Trophoblast cell (in vitro differentiated cells and primary cell): ENCODE data around the gene SURF1.

Experiments used
- DNase-seq, 2 donors: peaks; one replicate each; pipeline ENCODE4 v3.0.0-alpha.2; 2016
- H2AFZ ChIP-seq: 2 replicates; pipeline ENCODE4 v1.6.1; 2013; ENCODE audit warnings: low read length, moderate library complexity, mild to moderate bottlenecking; ENCODE audit not compliant: insufficient read depth, poor library complexity
- H2AK5ac ChIP-seq: 2 replicates; pipeline ENCODE4 v1.6.1; 2013; ENCODE audit warnings: mild to moderate bottlenecking, low read length
- H2BK120ac ChIP-seq: 2 replicates; pipeline ENCODE4 v1.6.1; 2013; ENCODE audit warnings: low read length, mild to moderate bottlenecking, moderate library complexity; ENCODE audit not compliant: insufficient read depth, poor library complexity
- H2BK12ac ChIP-seq: 2 replicates; pipeline ENCODE4 v1.6.1; 2013; ENCODE audit warnings: mild to moderate bottlenecking, low read length, moderate library complexity
- H2BK5ac ChIP-seq: 2 replicates; pipeline ENCODE4 v1.6.1; 2013; ENCODE audit warnings: low read length, low read depth, moderate library complexity, mild to moderate bottlenecking; ENCODE audit not compliant: poor library complexity
- H3K14ac ChIP-seq: 2 replicates; pipeline ENCODE4 v1.6.1; 2013; ENCODE audit warnings: mild to moderate bottlenecking, low read length
- H3K18ac ChIP-seq: 2 replicates; pipeline ENCODE4 v1.6.1; 2013; ENCODE audit warnings: mild to moderate bottlenecking, low read length
- H3K23ac ChIP-seq: 2 replicates; pipeline ENCODE4 v1.6.1; 2013; ENCODE audit warnings: low read length
- H3K27ac ChIP-seq: 2 replicates; pipeline ENCODE4 v1.5.1; 2013; ENCODE audit warnings: low read depth, mild to moderate bottlenecking, inconsistent platforms, low read length, moderate library complexity
- H3K27me3 ChIP-seq: 2 replicates; pipeline ENCODE4 v1.6.1; 2013; ENCODE audit warnings: inconsistent platforms, mild to moderate bottlenecking, low read length, moderate library complexity; ENCODE audit not compliant: insufficient read depth
- H3K36me3 ChIP-seq, 2 experiments: 1 replicate in 1 of 2; 2 replicates in 1 of 2; pipeline ENCODE4 v1.6.1; 2013; ENCODE audit warnings: low read length in 2 of 2, mild to moderate bottlenecking in 2 of 2, moderate library complexity in 1 of 2; ENCODE audit not compliant: insufficient read depth in 2 of 2, control insufficient read depth in 1 of 2
- H3K4ac ChIP-seq: 2 replicates; pipeline ENCODE4 v1.6.1; 2013; ENCODE audit warnings: low read depth, mild to moderate bottlenecking, low read length, moderate library complexity
- H3K4me1 ChIP-seq, 2 experiments: 1 replicate in 1 of 2; 2 replicates in 1 of 2; pipeline ENCODE4 v1.6.1; 2013; ENCODE audit warnings: low read length in 2 of 2, mild to moderate bottlenecking in 2 of 2, moderate library complexity in 1 of 2; ENCODE audit not compliant: insufficient read depth in 2 of 2, control insufficient read depth in 1 of 2
- H3K4me2 ChIP-seq: 2 replicates; pipeline ENCODE4 v1.6.1; 2013; ENCODE audit warnings: inconsistent platforms, mild to moderate bottlenecking, low read length, moderate library complexity
- H3K4me3 ChIP-seq: 2 replicates; pipeline ENCODE4 v1.5.1; 2013; ENCODE audit warnings: mild to moderate bottlenecking, low read depth, low read length, inconsistent platforms
- H3K79me1 ChIP-seq: one replicate; pipeline ENCODE4 v1.6.1; 2013; ENCODE audit warnings: low read length
- H3K79me2 ChIP-seq: 2 replicates; pipeline ENCODE4 v1.6.1; 2013; ENCODE audit warnings: low read length, mild to moderate bottlenecking; ENCODE audit not compliant: control insufficient read depth, insufficient read depth, poor library complexity
- H3K9ac ChIP-seq: 2 replicates; pipeline ENCODE4 v1.6.1; 2013; ENCODE audit warnings: mild to moderate bottlenecking, low read length
- H3K9me3 ChIP-seq: 2 replicates; pipeline ENCODE4 v1.6.1; 2013; ENCODE audit warnings: low read depth, mild to moderate bottlenecking, control low read depth, inconsistent platforms, low read length; ENCODE audit not compliant: insufficient read depth
- H4K12ac ChIP-seq: 2 replicates; pipeline ENCODE4 v1.6.1; 2013; ENCODE audit warnings: low read depth, mild to moderate bottlenecking, low read length, moderate library complexity
- H4K8ac ChIP-seq: 2 replicates; pipeline ENCODE4 v1.6.1; 2013; ENCODE audit warnings: low read depth, mild to moderate bottlenecking, low read length, moderate library complexity
- H4K91ac ChIP-seq: one replicate; pipeline ENCODE4 v1.6.1; 2013; ENCODE audit warnings: low read depth, mild to moderate bottlenecking, low read length, moderate library complexity
- WGBS: extraction: QIAGEN DNeasy Blood & Tissue Kit; methylation state at CpG from one replicate; pipeline ENCODE4 v1.1.7; 2013; ENCODE audit warnings: missing lambda C conversion rate; ENCODE audit not compliant: insufficient read length, insufficient coverage; ENCODE audit errors: extremely low coverage; 5-methylcytosine and 5-hydroxymethylcytosine counted together

SURF1 gene

DNA sequence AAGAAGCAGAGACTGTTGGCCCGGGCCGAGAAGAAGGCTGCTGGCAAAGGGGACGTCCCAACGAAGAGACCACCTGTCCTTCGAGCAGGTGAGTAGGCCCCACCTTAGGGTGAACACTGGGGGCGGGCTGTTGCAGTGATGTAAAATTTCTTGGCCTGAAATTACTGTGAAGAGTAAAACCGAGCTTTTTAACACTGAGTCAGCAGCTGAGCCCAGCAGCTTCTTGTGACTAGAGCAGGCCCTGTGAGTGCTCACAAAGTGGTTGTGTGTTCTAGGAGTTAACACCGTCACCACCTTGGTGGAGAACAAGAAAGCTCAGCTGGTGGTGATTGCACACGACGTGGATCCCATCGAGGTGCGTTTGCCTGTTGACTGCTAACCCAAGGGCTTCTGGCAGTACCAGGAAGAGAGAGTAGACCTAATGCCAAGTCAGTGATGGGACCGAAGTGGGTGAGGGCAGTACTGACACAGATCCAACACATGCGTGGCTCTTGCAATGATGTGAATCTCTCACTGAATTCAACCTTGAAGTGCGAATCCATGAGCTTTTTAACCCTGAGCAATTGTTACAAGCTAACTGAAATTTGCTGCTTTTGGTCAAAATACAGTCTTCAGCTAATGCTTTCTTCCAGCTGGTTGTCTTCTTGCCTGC lies 6.2 kb downstream of the SURF1 start:
- Histone ChIP-seq H2BK12ac (no peak overlapping the region), H4K8ac (no peak overlapping the region), H3K18ac (no peak overlapping the region), H2AFZ (no peak overlapping the region), H3K27ac (no peak overlapping the region), H3K4me1 (peaks cover 4 to 19% of the 10 kb centered on the region in 2 experiments), H2BK120ac (no peak overlapping the region), H4K12ac (no peak overlapping the region), H3K79me2 (peaks cover 13% of the 10 kb centered on the region), H2BK5ac (no peak overlapping the region), H3K79me1 (peaks cover 12% of the 10 kb centered on the region), H3K4me2 (peak overlapping the region; percentile 77), H3K23ac (no peak overlapping the region), H3K4me3 (no peak overlapping the region), H3K4ac (no peak overlapping the region), H4K91ac (no peak overlapping the region), H3K14ac (no peak overlapping the region), H3K36me3 (peaks cover 45 to 63% of the 10 kb centered on the region in 2 experiments), H2AK5ac (no peak overlapping the region), H3K27me3 (no peaks in the 10 kb centered on the region), H3K9me3 (peaks cover 1% of the 10 kb centered on the region), H3K9ac (peak overlapping the region; percentile 57)
- no CpG with 5 or more reads among the region's 15 CpGs for WGBS
- no peak for DNase-seq

DNA sequence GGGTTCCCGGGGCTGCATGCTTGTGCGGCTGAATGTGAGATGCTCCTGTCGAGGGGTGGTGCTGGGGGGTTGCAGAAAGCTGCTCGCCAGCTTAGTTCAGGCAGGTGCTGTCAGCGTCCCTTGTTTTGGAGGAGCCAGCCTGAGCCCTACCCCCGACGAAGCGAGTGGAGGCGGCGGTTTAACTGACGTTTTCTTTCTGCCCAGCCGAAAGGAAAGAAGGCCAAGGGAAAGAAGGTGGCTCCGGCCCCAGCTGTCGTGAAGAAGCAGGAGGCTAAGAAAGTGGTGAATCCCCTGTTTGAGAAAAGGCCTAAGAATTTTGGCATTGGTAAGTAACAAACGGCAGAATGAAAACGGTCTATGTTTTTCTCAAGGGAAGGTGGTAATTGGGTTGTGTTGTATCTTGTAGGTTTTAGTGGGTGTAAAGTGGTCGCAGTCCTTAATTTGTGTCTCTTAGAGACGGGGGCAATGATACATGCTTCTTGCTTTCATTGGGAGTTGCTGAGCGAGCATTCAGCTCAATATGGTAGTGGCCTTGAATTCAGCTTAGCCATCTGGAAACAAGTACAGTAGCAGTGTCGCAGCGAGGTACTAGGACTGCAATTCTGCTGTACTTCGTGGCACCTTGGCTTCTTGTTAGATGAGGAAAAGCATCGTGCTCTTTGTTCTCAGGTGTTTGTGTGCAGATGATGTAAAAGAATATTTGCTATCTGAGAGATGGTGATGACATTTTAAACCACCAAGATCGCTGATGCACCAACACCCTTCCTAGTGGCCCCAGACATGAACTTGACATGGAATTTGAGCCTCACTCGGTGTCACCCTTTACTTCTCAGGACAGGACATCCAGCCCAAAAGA lies 7.3 kb downstream of the SURF1 start:
- H3K14ac ChIP-seq: peak overlapping the region; percentile 99
- peak overlapping the region; percentile 100 for H3K9ac ChIP-seq
- peak overlapping the region; percentile 99 for H2AK5ac ChIP-seq
- no peak for DNase-seq
- peak overlapping the region; percentile 100 for H3K4ac ChIP-seq
- peak overlapping the region; percentile 100 for H2BK5ac ChIP-seq
- peak overlapping the region; percentile 94 for H3K27ac ChIP-seq
- H3K79me1 ChIP-seq: peaks cover 12% of the 10 kb centered on the region
- peaks cover 4 to 13% of the 10 kb centered on the region in 2 experiments for H3K4me1 ChIP-seq
- H2BK120ac ChIP-seq: peak overlapping the region; percentile 85
- peak overlapping the region; percentile 99 for H3K4me3 ChIP-seq
- no peak overlapping the region for H2AFZ ChIP-seq
- peak overlapping the region; percentile 97 for H4K8ac ChIP-seq
- no peak overlapping the region for H3K23ac ChIP-seq
- peaks cover 1% of the 10 kb centered on the region for H3K9me3 ChIP-seq
- WGBS: no CpG with 5 or more reads among the region's 25 CpGs
- H3K79me2 ChIP-seq: peaks cover 13% of the 10 kb centered on the region
- peak overlapping the region; percentile 77 for H3K4me2 ChIP-seq
- peak overlapping the region; percentile 97 for H4K91ac ChIP-seq
- H3K27me3 ChIP-seq: no peaks in the 10 kb centered on the region
- no peak overlapping the region for H2BK12ac ChIP-seq
- peak overlapping the region; percentile 99 for H4K12ac ChIP-seq
- H3K36me3 ChIP-seq: peaks cover 57 to 67% of the 10 kb centered on the region in 2 experiments
- H3K18ac ChIP-seq: peak overlapping the region; percentile 100

DNA sequence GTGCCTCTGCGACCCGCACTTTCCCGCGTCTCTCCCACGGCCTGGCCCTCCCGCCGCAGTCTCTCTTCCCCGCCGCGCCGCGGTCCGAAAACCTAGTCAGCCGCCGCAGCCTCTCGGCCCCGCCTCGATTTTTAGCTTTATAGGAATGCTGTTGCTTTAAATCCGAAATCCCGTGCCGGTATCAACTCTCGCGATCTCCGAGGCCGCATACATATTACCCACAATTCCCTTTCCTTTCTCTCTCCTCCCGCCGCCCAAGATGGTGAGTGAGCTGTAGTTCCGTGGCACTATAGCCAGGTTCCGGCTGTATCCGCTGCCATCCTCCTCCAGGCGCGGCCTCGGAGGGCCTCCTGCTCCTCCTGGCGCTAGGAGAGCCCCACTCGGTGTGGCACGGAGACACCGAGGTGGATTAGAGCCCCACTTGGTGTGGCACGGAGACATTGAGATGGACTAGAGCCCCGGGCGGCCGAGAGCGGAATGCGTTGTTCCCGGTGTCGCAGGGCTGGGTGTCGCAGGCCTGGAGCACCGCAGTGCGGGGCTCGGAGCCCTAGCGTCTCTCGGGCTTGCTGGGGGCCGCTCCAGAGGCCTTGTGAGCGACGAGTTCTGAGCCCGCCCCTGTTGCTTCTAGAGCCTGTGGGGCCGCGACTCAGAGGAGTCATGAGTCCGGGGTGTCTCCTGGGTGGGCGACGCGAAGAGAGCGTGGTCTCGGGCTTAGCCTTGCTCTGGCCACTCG lies 8.1 kb downstream of the SURF1 start, which contains the start of the genes MED22 and RPL7A:
Gene MED22 (minus strand): TSS at position 147 of the 733 bp plus-strand sequence. CDS start 1,469 bp downstream, outside the sequence.
Gene RPL7A (plus strand): TSS at position 234 of the 733 bp plus-strand sequence. CDS start 26 bp downstream, at position 260.
- Histone ChIP-seq H3K79me2 (peaks cover 13% of the 10 kb centered on the region), H3K4me3 (peak within 1 kb of the TSS; percentile 99), H4K91ac (peak within 1 kb of the TSS; percentile 97), H4K12ac (peak within 1 kb of the TSS; percentile 99), H3K18ac (peak within 1 kb of the TSS; percentile 100), H3K9me3 (peaks cover 1% of the 10 kb centered on the region), H3K27me3 (no peaks in the 10 kb centered on the region), H3K4me1 (peaks cover 4 to 10% of the 10 kb centered on the region in 2 experiments), H3K9ac (peak within 1 kb of the TSS; percentile 100), H3K14ac (peak within 1 kb of the TSS; percentile 99), H2AK5ac (peak within 1 kb of the TSS; percentile 99), H2BK120ac (peak within 1 kb of the TSS; percentile 85), H3K4me2 (peak within 1 kb of the TSS; percentile 79), H2BK12ac (no peak within 1 kb of the TSS), H3K4ac (peak within 1 kb of the TSS; percentile 100), H4K8ac (peak within 1 kb of the TSS; percentile 97), H3K23ac (no peak within 1 kb of the TSS), H3K27ac (peak within 1 kb of the TSS; percentile 94), H3K79me1 (peaks cover 12% of the 10 kb centered on the region), H2BK5ac (peak within 1 kb of the TSS; percentile 100), H3K36me3 (peaks cover 64 to 73% of the 10 kb centered on the region in 2 experiments), H2AFZ (peak within 1 kb of the TSS; percentile 86)
- peak; percentile 96 to 98 for DNase-seq
- WGBS: no CpG with 5 or more reads among the region's 64 CpGs

DNA sequence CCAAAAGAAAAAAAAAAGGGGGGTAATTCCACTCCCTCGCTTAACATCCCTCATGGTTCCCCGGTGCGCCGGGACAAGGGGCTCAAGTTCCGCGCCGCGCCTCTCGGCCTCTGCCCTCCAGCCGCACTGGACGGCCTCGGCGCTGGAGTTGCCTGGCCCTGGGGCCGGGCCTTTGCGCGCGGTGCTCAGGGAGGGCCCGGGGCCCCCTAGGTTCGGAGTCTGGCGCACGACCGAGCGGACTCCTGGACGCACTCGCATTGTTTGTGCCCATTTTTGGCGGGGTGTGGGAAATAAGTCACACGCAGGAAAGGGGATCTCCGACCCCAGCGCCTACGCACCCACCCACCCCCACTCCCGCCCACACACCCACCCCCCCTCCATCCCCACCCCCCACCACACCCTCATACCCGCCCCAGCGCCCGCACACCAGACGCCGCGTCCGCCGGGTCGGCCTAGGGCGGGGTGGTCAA lies 8.7 kb downstream of the SURF1 start:
- peak in 1 of 2 donors; percentile 51 for DNase-seq
- Histone ChIP-seq H3K9ac (peak overlapping the region; percentile 83), H3K4ac (peak overlapping the region; percentile 77), H3K14ac (peak overlapping the region; percentile 89), H3K27ac (peak overlapping the region; percentile 94), H3K4me1 (peaks cover 4 to 10% of the 10 kb centered on the region in 2 experiments), H3K23ac (no peak overlapping the region), H3K4me2 (peak overlapping the region; percentile 79), H2BK120ac (peak overlapping the region; percentile 81), H4K91ac (peak overlapping the region; percentile 76), H3K79me2 (peaks cover 13% of the 10 kb centered on the region), H2BK5ac (peak overlapping the region; percentile 60), H2AFZ (peak overlapping the region; percentile 86), H2BK12ac (no peak overlapping the region), H3K79me1 (peaks cover 12% of the 10 kb centered on the region), H4K8ac (peak overlapping the region; percentile 91), H3K18ac (peak overlapping the region; percentile 71), H3K27me3 (no peaks in the 10 kb centered on the region), H2AK5ac (peak overlapping the region; percentile 22), H3K36me3 (peaks cover 65 to 74% of the 10 kb centered on the region in 2 experiments), H3K4me3 (peak overlapping the region; percentile 99), H4K12ac (peak overlapping the region; percentile 60), H3K9me3 (peaks cover 1% of the 10 kb centered on the region)
- no CpG with 5 or more reads among the region's 41 CpGs for WGBS
